ENCODE results near the gene COX15. TPM values are rescaled to one million over a fixed set of nuclear protein-coding genes. Genes with fewer than 3 reads are reported as not detected.

Gene COX15
- total RNA-seq, 1 experiment from 2014 or later, result 34.2 TPM

- Mint-ChIP-seq H3K36me3 (ENCODE audit: insufficient read depth in 1 of 3, low read depth in 3 of 3) (peaks cover 9 to 54% (median 47%) of the 10 kb centered on the region in 3 experiments; a peak in 6 of 7 replicates), H3K27me3 (ENCODE audit: low read depth) (no peaks in the 10 kb centered on the region), H3K4me3 (no peak overlapping the region), H3K27ac (0 out of 7 replicates have a peak overlapping the region, but pooled peaks of 1 of the 3 experiments have one; percentile 2), H3K9me3 (no peaks in the 10 kb centered on the region), H3K4me1 (no peaks in the 10 kb centered on the region)
- no peaks in the 10 kb centered on the region for H3K79me1 ChIP-seq (ENCODE audit: insufficient read depth, low read depth, low read length, poor library complexity, severe bottlenecking)
- H2BK20ac ChIP-seq (ENCODE audit: low read depth, low read length, poor library complexity, severe bottlenecking), result no peak overlapping the region
- no peak overlapping the region for H3K18ac ChIP-seq (ENCODE audit: insufficient read length, low read depth, low read length)
- no peaks in the 10 kb centered on the region for H3K79me2 ChIP-seq (ENCODE audit: insufficient read depth, low read length)
- H3K9ac ChIP-seq (ENCODE audit: extremely low read depth, insufficient read length, low read length), result no peak overlapping the region
- no peaks in the 10 kb centered on the region for H3K23me2 ChIP-seq (ENCODE audit: insufficient read length, low read depth, low read length, poor library complexity, severe bottlenecking)
- no peaks in the 10 kb centered on the region for H3K9me3 ChIP-seq (ENCODE audit: control insufficient read depth, low read depth, low read length)
- no peak overlapping the region for H3T11ph ChIP-seq (ENCODE audit: low read length)
- no peak overlapping the region for H3K4me2 ChIP-seq (ENCODE audit: insufficient read depth, insufficient read length, low read length)
- no peak overlapping the region for H3K14ac ChIP-seq (ENCODE audit: insufficient read depth, low read length)
- no peak overlapping the region for H3K27ac ChIP-seq (ENCODE audit: insufficient read length, low read depth, low read length)
- H4K8ac ChIP-seq (replicated peaks; ENCODE audit: insufficient read length, low read depth, low read length), result no peak overlapping the region
- WGBS (ENCODE audit: extremely low coverage, insufficient read length, low lambda C conversion rate), result no CpG with 5 or more reads among the region's 8 CpGs
- H4K91ac ChIP-seq (ENCODE audit: insufficient read length, low read depth, low read length), result no peak overlapping the region
- H2BK12ac ChIP-seq (ENCODE audit: insufficient read length, low read depth, low read length), result no peak overlapping the region
- DNase-seq, result no peak
- H2BK15ac ChIP-seq (ENCODE audit: low read depth, low read length), result no peak overlapping the region
- no peaks in the 10 kb centered on the region for H3K4me1 ChIP-seq (ENCODE audit: insufficient read depth, low read length)
- H2AK5ac ChIP-seq (ENCODE audit: insufficient read length, low read length), result no peak overlapping the region
- H4K5ac ChIP-seq (ENCODE audit: insufficient read length, low read depth, low read length), result no peak overlapping the region
- H2BK5ac ChIP-seq (ENCODE audit: insufficient read length, low read length), result no peak overlapping the region
- no peak overlapping the region for H3K4ac ChIP-seq (ENCODE audit: low read depth, low read length)
- no peak overlapping the region for H3K23ac ChIP-seq (ENCODE audit: insufficient read length, low read depth, low read length)
- H2BK120ac ChIP-seq (ENCODE audit: low read depth, low read length, poor library complexity, severe bottlenecking), result no peak overlapping the region
- TF ChIP-seq, protein P1, sequence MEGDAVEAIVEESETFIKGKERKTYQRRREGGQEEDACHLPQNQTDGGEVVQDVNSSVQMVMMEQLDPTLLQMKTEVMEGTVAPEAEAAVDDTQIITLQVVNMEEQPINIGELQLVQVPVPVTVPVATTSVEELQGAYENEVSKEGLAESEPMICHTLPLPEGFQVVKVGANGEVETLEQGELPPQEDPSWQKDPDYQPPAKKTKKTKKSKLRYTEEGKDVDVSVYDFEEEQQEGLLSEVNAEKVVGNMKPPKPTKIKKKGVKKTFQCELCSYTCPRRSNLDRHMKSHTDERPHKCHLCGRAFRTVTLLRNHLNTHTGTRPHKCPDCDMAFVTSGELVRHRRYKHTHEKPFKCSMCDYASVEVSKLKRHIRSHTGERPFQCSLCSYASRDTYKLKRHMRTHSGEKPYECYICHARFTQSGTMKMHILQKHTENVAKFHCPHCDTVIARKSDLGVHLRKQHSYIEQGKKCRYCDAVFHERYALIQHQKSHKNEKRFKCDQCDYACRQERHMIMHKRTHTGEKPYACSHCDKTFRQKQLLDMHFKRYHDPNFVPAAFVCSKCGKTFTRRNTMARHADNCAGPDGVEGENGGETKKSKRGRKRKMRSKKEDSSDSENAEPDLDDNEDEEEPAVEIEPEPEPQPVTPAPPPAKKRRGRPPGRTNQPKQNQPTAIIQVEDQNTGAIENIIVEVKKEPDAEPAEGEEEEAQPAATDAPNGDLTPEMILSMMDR (conservative IDR thresholded peaks at IDR 0.05), result peak; percentile 18; the same call in 1 of the 3 replicates
- no peak overlapping the region for H3K56ac ChIP-seq (ENCODE audit: insufficient read length, low read depth, low read length)
- no peaks in the 10 kb centered on the region for H4K20me1 ChIP-seq (ENCODE audit: control insufficient read depth, insufficient read depth, insufficient read length)
- H3K27me3 ChIP-seq (ENCODE audit: insufficient read depth, low read length), result no peaks in the 10 kb centered on the region
- no peak overlapping the region for H2AFZ ChIP-seq (ENCODE audit: low read length)
Measured at GRCh38 chr10:99698504-99699080, 33.3 kb downstream of the COX15 start.
